H9 (cell line): ENCODE results near the gene STIL. TPM values are rescaled to one million over a fixed set of nuclear protein-coding genes. Genes with fewer than 3 reads are reported as not detected.

ENCODE experiments used
- DNase-seq: peaks from one replicate; pipeline ENCODE4 v3.0.0-alpha.2; 2017
- H2AFZ ChIP-seq: one replicate; pipeline ENCODE4 v1.6.1; 2013; ENCODE audit warnings: mild to moderate bottlenecking, low read length, control low read depth, moderate library complexity
- H2AK5ac ChIP-seq: 2 replicates; pipeline ENCODE4 v1.6.1; 2013; ENCODE audit warnings: low read length, control low read depth, mixed read lengths; ENCODE audit not compliant: insufficient read length
- H2BK120ac ChIP-seq: one replicate; pipeline ENCODE4 v1.6.1; 2013; ENCODE audit warnings: low read depth, mild to moderate bottlenecking, low read length, control low read depth, inconsistent platforms; ENCODE audit not compliant: poor library complexity, severe bottlenecking
- H2BK12ac ChIP-seq: 2 replicates; pipeline ENCODE4 v1.6.1; 2013; ENCODE audit warnings: low read length, control low read depth, mixed read lengths, low read depth; ENCODE audit not compliant: insufficient read length
- H2BK15ac ChIP-seq: 2 replicates; pipeline ENCODE4 v1.6.1; 2013; ENCODE audit warnings: low read depth, low read length, control low read depth
- H2BK20ac ChIP-seq: one replicate; pipeline ENCODE4 v1.6.1; 2013; ENCODE audit warnings: low read depth, mild to moderate bottlenecking, low read length, control low read depth, inconsistent platforms; ENCODE audit not compliant: poor library complexity, severe bottlenecking
- H2BK5ac ChIP-seq: 2 replicates; pipeline ENCODE4 v1.6.1; 2013; ENCODE audit warnings: low read length, control low read depth, mixed read lengths; ENCODE audit not compliant: insufficient read length
- H3K14ac ChIP-seq: 2 replicates; pipeline ENCODE4 v1.6.1; 2013; ENCODE audit warnings: low read length, control low read depth; ENCODE audit not compliant: insufficient read depth
- H3K18ac ChIP-seq: 2 replicates; pipeline ENCODE4 v1.6.1; 2013; ENCODE audit warnings: low read depth, mild to moderate bottlenecking, mixed read lengths, low read length, control low read depth; ENCODE audit not compliant: insufficient read length
- H3K23ac ChIP-seq: 2 replicates; pipeline ENCODE4 v1.6.1; 2013; ENCODE audit warnings: low read length, control low read depth, mixed read lengths, low read depth; ENCODE audit not compliant: insufficient read length
- H3K23me2 ChIP-seq: 2 replicates; pipeline ENCODE4 v1.6.1; 2013; ENCODE audit warnings: low read depth, mild to moderate bottlenecking, mixed read lengths, low read length, control low read depth; ENCODE audit not compliant: insufficient read length, poor library complexity, severe bottlenecking
- H3K27ac ChIP-seq: 2 replicates; pipeline ENCODE4 v1.5.1; 2013; ENCODE audit warnings: low read length, control low read depth, mixed read lengths, low read depth; ENCODE audit not compliant: insufficient read length
- H3K27me3 ChIP-seq: 2 replicates; pipeline ENCODE4 v1.6.1; 2013; ENCODE audit warnings: low read length, control low read depth, inconsistent platforms; ENCODE audit not compliant: insufficient read depth
- H3K4ac ChIP-seq: 2 replicates; pipeline ENCODE4 v1.6.1; 2013; ENCODE audit warnings: low read depth, mild to moderate bottlenecking, control low read depth, inconsistent platforms, low read length, moderate library complexity
- H3K4me1 ChIP-seq: 2 replicates; pipeline ENCODE4 v1.6.1; 2013; ENCODE audit warnings: low read length, control low read depth, inconsistent platforms; ENCODE audit not compliant: insufficient read depth
- H3K4me2 ChIP-seq: 2 replicates; pipeline ENCODE4 v1.6.1; 2013; ENCODE audit warnings: low read length, control low read depth, mixed read lengths; ENCODE audit not compliant: insufficient read length, insufficient read depth
- H3K56ac ChIP-seq: 2 replicates; pipeline ENCODE4 v1.6.1; 2013; ENCODE audit warnings: low read depth, mild to moderate bottlenecking, mixed read lengths, low read length, control low read depth; ENCODE audit not compliant: insufficient read length
- H3K79me1 ChIP-seq: 2 replicates; pipeline ENCODE4 v1.6.1; 2013; ENCODE audit warnings: low read depth, mild to moderate bottlenecking, moderate library complexity, low read length, control low read depth, inconsistent platforms; ENCODE audit not compliant: insufficient read depth, poor library complexity, severe bottlenecking
- H3K79me2 ChIP-seq: 2 replicates; pipeline ENCODE4 v1.6.1; 2013; ENCODE audit warnings: low read length, control low read depth, inconsistent platforms; ENCODE audit not compliant: insufficient read depth
- H3K9ac ChIP-seq: 2 replicates; pipeline ENCODE4 v1.6.1; 2013; ENCODE audit warnings: low read length, control low read depth, mixed read lengths; ENCODE audit not compliant: insufficient read length; ENCODE audit errors: extremely low read depth
- H3K9me3 ChIP-seq: one replicate; pipeline ENCODE4 v1.6.1; 2013; ENCODE audit warnings: low read depth, low read length, inconsistent platforms; ENCODE audit not compliant: control insufficient read depth
- H3T11ph ChIP-seq: one replicate; pipeline ENCODE4 v1.6.1; 2013; ENCODE audit warnings: mild to moderate bottlenecking, low read length, control low read depth, inconsistent platforms
- H4K20me1 ChIP-seq: one replicate; pipeline ENCODE4 v1.6.1; 2013; ENCODE audit not compliant: control insufficient read depth, insufficient read length, insufficient read depth
- H4K5ac ChIP-seq: 2 replicates; pipeline ENCODE4 v1.6.1; 2013; ENCODE audit warnings: low read depth, mild to moderate bottlenecking, mixed read lengths, low read length, control low read depth; ENCODE audit not compliant: insufficient read length
- H4K8ac ChIP-seq: replicated peaks from 2 replicates; pipeline ENCODE4 v1.6.1; 2013; ENCODE audit warnings: low read length, control low read depth, mixed read lengths, low read depth; ENCODE audit not compliant: insufficient read length
- H4K91ac ChIP-seq: 2 replicates; pipeline ENCODE4 v1.6.1; 2013; ENCODE audit warnings: low read depth, mild to moderate bottlenecking, moderate library complexity, mixed read lengths, low read length, control low read depth; ENCODE audit not compliant: insufficient read length
- H3K27ac Mint-ChIP-seq, 3 experiments: 2 replicates in 2 of 3; 3 replicates in 1 of 3; pipeline ENCODE4 v1.8.0; 2020 to 2021; ENCODE audit warnings: mixed read lengths in 3 of 3, mild to moderate bottlenecking in 1 of 3, moderate library complexity in 1 of 3
- H3K27me3 Mint-ChIP-seq: 2 replicates; pipeline ENCODE4 v1.8.0; 2021; ENCODE audit warnings: low read depth, mild to moderate bottlenecking, moderate library complexity, mixed read lengths
- H3K36me3 Mint-ChIP-seq, 3 experiments: 2 replicates in 2 of 3; 3 replicates in 1 of 3; pipeline ENCODE4 v1.8.0; 2020 to 2021; ENCODE audit warnings: low read depth in 3 of 3, mixed read lengths in 3 of 3; ENCODE audit not compliant: insufficient read depth in 1 of 3
- H3K4me1 Mint-ChIP-seq, 2 experiments: 2 replicates each; pipeline ENCODE4 v1.8.0; 2020; ENCODE audit warnings: mixed read lengths in 2 of 2
- H3K4me3 Mint-ChIP-seq, 2 experiments: 2 replicates in 1 of 2; 3 replicates in 1 of 2; pipeline ENCODE4 v1.8.0; 2020 to 2021; ENCODE audit warnings: mild to moderate bottlenecking in 2 of 2, mixed read lengths in 2 of 2, moderate library complexity in 1 of 2
- H3K9me3 Mint-ChIP-seq, 2 experiments: 2 replicates in 1 of 2; 3 replicates in 1 of 2; pipeline ENCODE4 v1.8.0; 2020; ENCODE audit warnings: mild to moderate bottlenecking in 2 of 2, mixed read lengths in 2 of 2, moderate library complexity in 1 of 2
- total RNA-seq: library from RNA; stranded (reverse); gene quantifications from 2 replicates; pipeline ENCODE4 v1.2.1, GENCODE V29; 2021
- TF ChIP-seq, protein P1 (sequence below): fragments of 200-600 bp; sonication (generic); conservative IDR thresholded peaks from 3 replicates; pipeline ENCODE4 v1.8.0; 2021; ENCODE audit warnings: antibody characterized with exemption, mild to moderate bottlenecking

The STIL gene
- total RNA-seq, 1 experiment from 2014 or later: 26.6 TPM

- Histone ChIP-seq H4K5ac (no peak overlapping the region), H2AFZ (no peak overlapping the region), H3K79me2 (no peaks in the 10 kb centered on the region), H2BK5ac (no peak overlapping the region), H3K14ac (no peak overlapping the region), H3K79me1 (no peaks in the 10 kb centered on the region), H3K56ac (no peak overlapping the region), H3K27me3 (no peaks in the 10 kb centered on the region), H2BK15ac (no peak overlapping the region), H3K9ac (no peak overlapping the region), H2BK12ac (no peak overlapping the region), H4K91ac (no peak overlapping the region), H2AK5ac (no peak overlapping the region), H2BK20ac (no peak overlapping the region), H3K4me2 (no peak overlapping the region), H4K20me1 (no peaks in the 10 kb centered on the region), H3K4ac (no peak overlapping the region), H3K18ac (no peak overlapping the region), H3K4me1 (no peaks in the 10 kb centered on the region), H3K27ac (no peak overlapping the region), H2BK120ac (no peak overlapping the region), H3K23ac (no peak overlapping the region), H3K9me3 (no peaks in the 10 kb centered on the region), H3T11ph (no peak overlapping the region), H3K23me2 (no peaks in the 10 kb centered on the region), H4K8ac (no peak overlapping the region)
- Mint-ChIP-seq H3K27me3 (no peaks in the 10 kb centered on the region), H3K4me3 (no peak overlapping the region), H3K4me1 (no peaks in the 10 kb centered on the region), H3K27ac (no peak overlapping the region), H3K36me3 (peaks cover 25 to 56% (median 54%) of the 10 kb centered on the region in 3 experiments; a peak in 6 of 7 replicates), H3K9me3 (no peaks in the 10 kb centered on the region)
- no peak for DNase-seq
- TF ChIP-seq, protein P1, sequence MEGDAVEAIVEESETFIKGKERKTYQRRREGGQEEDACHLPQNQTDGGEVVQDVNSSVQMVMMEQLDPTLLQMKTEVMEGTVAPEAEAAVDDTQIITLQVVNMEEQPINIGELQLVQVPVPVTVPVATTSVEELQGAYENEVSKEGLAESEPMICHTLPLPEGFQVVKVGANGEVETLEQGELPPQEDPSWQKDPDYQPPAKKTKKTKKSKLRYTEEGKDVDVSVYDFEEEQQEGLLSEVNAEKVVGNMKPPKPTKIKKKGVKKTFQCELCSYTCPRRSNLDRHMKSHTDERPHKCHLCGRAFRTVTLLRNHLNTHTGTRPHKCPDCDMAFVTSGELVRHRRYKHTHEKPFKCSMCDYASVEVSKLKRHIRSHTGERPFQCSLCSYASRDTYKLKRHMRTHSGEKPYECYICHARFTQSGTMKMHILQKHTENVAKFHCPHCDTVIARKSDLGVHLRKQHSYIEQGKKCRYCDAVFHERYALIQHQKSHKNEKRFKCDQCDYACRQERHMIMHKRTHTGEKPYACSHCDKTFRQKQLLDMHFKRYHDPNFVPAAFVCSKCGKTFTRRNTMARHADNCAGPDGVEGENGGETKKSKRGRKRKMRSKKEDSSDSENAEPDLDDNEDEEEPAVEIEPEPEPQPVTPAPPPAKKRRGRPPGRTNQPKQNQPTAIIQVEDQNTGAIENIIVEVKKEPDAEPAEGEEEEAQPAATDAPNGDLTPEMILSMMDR: no peak
These were observed 15.8 kb downstream of the STIL start for GRCh38 chr1:47298025-47298699.
